ENCODE data around the gene KRT16.
"Not testable (repeated sequence)": the region's sequence is repeated elsewhere in the genome, so short reads cannot be mapped to it uniquely, and the experiment has no call there.

The KRT16 gene

GRCh38 chr17:41593306-41593981, 19.1 kb downstream of the KRT16 start:
- no peaks in the 10 kb centered on the region for H3K4me1 ChIP-seq
- no peaks in the 10 kb centered on the region for H3K36me3 ChIP-seq
- no peaks in the 10 kb centered on the region for H3K27me3 ChIP-seq
- no peaks in the 10 kb centered on the region for H4K20me1 ChIP-seq
- no peak overlapping the region for H3K4me2 ChIP-seq
- H3K9ac ChIP-seq, result no peak overlapping the region
- H3K27ac ChIP-seq, result no peak overlapping the region
- no peaks in the 10 kb centered on the region for H3K9me3 ChIP-seq
- TF ChIP-seq Cebpa-rat (IDR thresholded peaks at IDR 0.05), result no peak
- H3K4me3 ChIP-seq, result no peak overlapping the region

GRCh38 chr17:41592601-41593305, 19.8 kb downstream of the KRT16 start:
- TF ChIP-seq Cebpa-rat (IDR thresholded peaks at IDR 0.05), result no peak
- no peak overlapping the region for H3K27ac ChIP-seq

DNA sequence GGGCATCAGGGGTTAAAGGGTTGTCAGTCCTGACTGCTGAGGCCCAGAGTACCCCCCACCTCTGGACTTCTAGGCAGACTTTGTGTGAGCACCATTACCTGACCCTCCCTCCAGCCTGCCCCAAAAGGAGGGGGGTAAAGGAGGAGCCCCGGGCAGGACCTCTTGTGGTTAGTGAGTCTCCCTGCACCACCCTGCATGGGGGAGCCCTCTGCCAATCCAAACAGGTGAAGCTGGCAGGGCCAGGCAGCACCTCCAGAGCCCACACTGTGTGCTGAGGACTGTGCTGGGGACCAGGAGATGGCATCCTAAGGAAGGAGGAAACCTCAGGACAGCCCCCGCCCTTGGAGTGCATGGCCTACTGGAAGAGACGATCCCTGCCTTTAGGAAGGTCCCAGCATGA, 23.3 kb downstream of the KRT16 start:
- no peaks in the 10 kb centered on the region for H3K36me3 ChIP-seq
- H3K4me3 ChIP-seq, result no peak overlapping the region
- H3K9ac ChIP-seq, result no peak overlapping the region
- H4K20me1 ChIP-seq, result no peaks in the 10 kb centered on the region
- TF ChIP-seq Cebpa-rat (IDR thresholded peaks at IDR 0.05), result no peak
- no peaks in the 10 kb centered on the region for H3K27me3 ChIP-seq
- no peak overlapping the region for H3K27ac ChIP-seq
- no peaks in the 10 kb centered on the region for H3K9me3 ChIP-seq
- H3K4me2 ChIP-seq, result no peak overlapping the region
- no peaks in the 10 kb centered on the region for H3K4me1 ChIP-seq

More at GRCh38 chr17:41592601-41593305, 19.8 kb downstream of the KRT16 start:
- no peak overlapping the region for H3K4me3 ChIP-seq
- no peaks in the 10 kb centered on the region for H3K9me3 ChIP-seq
- no peaks in the 10 kb centered on the region for H3K36me3 ChIP-seq
- no peak overlapping the region for H3K4me2 ChIP-seq
- H3K27me3 ChIP-seq, result no peaks in the 10 kb centered on the region
- no peaks in the 10 kb centered on the region for H3K4me1 ChIP-seq
- no peaks in the 10 kb centered on the region for H4K20me1 ChIP-seq
- no peak overlapping the region for H3K9ac ChIP-seq

- Histone ChIP-seq H3K9me3 (no peaks in the 10 kb centered on the region), H3K4me2 (no peak overlapping the region), H3K36me3 (no peaks in the 10 kb centered on the region), H3K4me1 (no peaks in the 10 kb centered on the region), H4K20me1 (no peaks in the 10 kb centered on the region), H3K4me3 (no peak overlapping the region), H3K9ac (no peak overlapping the region), H3K27ac (no peak overlapping the region), H3K27me3 (no peaks in the 10 kb centered on the region)
- TF ChIP-seq Cebpa-rat (IDR thresholded peaks at IDR 0.05), result no peak
Observed at GRCh38 chr17:41588126-41588810, 24.3 kb downstream of the KRT16 start.

- no peaks in the 10 kb centered on the region for H3K27me3 ChIP-seq
- H4K20me1 ChIP-seq, result no peaks in the 10 kb centered on the region
- H3K4me3 ChIP-seq, result no peak within 1 kb of the TSS
- no peaks in the 10 kb centered on the region for H3K36me3 ChIP-seq
- no peak for TF ChIP-seq Cebpa-rat (IDR thresholded peaks at IDR 0.05)
- H3K4me2 ChIP-seq, result no peak within 1 kb of the TSS
- no peak within 1 kb of the TSS for H3K9ac ChIP-seq
- no peaks in the 10 kb centered on the region for H3K9me3 ChIP-seq
- no peak within 1 kb of the TSS for H3K27ac ChIP-seq
- no peaks in the 10 kb centered on the region for H3K4me1 ChIP-seq
Observed at GRCh38 chr17:41586863-41587495, 25.6 kb downstream of the KRT16 start, which contains the start of gene KRT14. Gene KRT14, minus strand, starts transcription at chr17:41586895. Its CDS starts 61 bp downstream, at chr17:41586834.

DNA sequence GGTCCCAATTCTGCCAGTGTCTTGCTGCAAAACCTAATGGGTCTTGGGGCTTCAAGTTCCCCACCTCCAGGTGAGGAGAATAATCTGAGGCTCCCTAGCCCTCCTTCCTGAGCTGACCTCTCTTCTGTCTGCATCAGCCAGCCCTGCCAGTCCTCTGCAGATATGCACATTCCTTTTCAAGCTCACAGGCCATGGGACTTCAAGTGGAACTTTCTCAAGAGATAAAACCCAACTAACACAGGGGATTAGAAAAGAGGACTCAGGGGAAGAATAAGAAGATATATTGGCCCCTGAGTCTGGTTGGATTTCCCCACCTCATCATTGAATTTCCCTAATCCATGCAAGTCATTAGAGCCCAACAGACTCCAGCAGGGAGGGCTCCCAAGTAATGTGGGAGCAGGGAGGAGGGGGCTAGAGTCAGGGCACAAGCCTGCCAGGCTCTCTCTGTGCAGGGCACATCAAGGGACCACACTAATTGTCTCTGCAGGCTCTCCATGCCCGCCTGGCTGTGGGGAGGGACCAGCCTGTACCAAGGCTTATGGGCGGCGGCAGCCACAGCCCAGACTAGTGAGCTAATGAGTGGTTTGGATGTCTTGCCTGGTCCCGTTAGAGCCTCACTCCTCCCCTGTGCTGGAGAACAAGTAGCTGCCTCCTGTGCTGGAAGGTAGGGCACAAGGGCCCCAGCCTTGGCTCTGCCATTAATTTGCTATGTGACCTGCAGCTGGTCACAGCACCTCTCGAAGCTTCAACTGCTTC, 27.1 kb downstream of the KRT16 start:
- Histone ChIP-seq H3K9me3 (no peaks in the 10 kb centered on the region), H3K9ac (no peak overlapping the region), H3K4me1 (no peaks in the 10 kb centered on the region), H4K20me1 (no peaks in the 10 kb centered on the region), H3K27me3 (no peaks in the 10 kb centered on the region), H3K36me3 (no peaks in the 10 kb centered on the region), H3K4me3 (no peak overlapping the region), H3K27ac (no peak overlapping the region), H3K4me2 (no peak overlapping the region)
- TF ChIP-seq Cebpa-rat (IDR thresholded peaks at IDR 0.05), result no peak

- H3K4me3 ChIP-seq, H3K9ac ChIP-seq, H3K4me1 ChIP-seq, H3K27ac ChIP-seq, H3K36me3 ChIP-seq, H3K9me3 ChIP-seq, H3K4me2 ChIP-seq, H3K27me3 ChIP-seq, H4K20me1 ChIP-seq: not testable (repeated sequence)
Observed at GRCh38 chr17:41584331-41584927, 28.1 kb downstream of the KRT16 start.

- no peaks in the 10 kb centered on the region for H3K27me3 ChIP-seq
- H3K27ac ChIP-seq, result no peak overlapping the region
- no peak overlapping the region for H3K4me3 ChIP-seq
- H3K9me3 ChIP-seq, result no peaks in the 10 kb centered on the region
- no peaks in the 10 kb centered on the region for H4K20me1 ChIP-seq
- H3K9ac ChIP-seq, result no peak overlapping the region
- no peak for TF ChIP-seq Cebpa-rat (IDR thresholded peaks at IDR 0.05)
- H3K36me3 ChIP-seq, result no peaks in the 10 kb centered on the region
- H3K4me1 ChIP-seq, result no peaks in the 10 kb centered on the region
- H3K4me2 ChIP-seq, result no peak overlapping the region
Observed at GRCh38 chr17:41583137-41584127, 29.1 kb downstream of the KRT16 start.

DNA sequence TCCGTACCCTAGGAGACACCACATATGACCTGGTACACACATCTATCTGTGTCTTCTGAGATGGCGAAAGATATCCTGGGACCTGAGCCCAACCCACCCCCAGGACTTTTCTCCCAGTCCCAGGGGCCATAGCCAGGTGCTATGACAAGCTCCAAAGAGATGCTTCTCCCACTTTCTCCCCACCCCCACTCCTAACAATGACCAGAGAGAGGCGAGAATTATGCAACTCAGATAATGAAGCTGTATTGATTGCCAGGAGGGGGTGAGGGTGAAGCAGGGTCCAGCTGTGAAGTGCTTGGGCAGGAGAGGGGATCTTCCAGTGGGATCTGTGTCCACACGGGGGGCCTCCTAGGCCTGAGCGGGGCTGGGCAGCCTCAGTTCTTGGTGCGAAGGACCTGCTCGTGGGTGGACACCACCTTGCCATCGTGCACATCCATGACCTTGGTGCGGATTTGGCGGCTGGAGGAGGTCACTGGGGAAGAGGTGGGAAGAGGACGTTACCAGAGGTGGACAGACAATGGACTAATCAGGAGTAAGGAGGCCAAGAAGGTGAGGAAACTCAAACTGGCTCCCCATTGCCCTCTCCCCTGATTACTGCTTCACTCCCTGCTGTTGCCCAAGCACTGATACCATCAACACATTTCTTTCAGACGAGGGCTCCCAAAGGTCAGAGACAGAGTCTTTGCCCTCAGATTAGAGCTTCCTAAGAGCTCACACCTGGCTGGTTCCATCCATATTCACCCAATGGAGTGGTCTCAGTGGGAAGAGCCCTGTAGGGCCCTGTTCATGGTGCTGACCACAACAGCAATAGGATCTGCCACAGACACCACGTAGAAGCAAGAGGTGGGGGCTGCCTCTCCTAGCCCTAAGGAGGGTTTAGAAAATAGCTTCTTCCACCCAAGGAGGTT, 30.3 kb downstream of the KRT16 start:
- H3K9ac ChIP-seq, H3K4me2 ChIP-seq, H3K4me3 ChIP-seq, H3K9me3 ChIP-seq, H3K4me1 ChIP-seq, H3K27me3 ChIP-seq, H3K27ac ChIP-seq, H3K36me3 ChIP-seq, H4K20me1 ChIP-seq: not testable (repeated sequence)

Data from BLaER1 (cell line).